ENCODE measurements around the gene SACS. TPM values are rescaled to one million over a fixed set of nuclear protein-coding genes. Genes with fewer than 3 reads are reported as not detected.

SACS gene
- total RNA-seq, 1 donor from 2014 or later, result 87.9 TPM

- peak overlapping the region; percentile 17 for H3K4me3 Mint-ChIP-seq (ENCODE audit: unreplicated experiment)
- no peaks in the 10 kb centered on the region for H3K36me3 Mint-ChIP-seq (ENCODE audit: low read depth)
- no peak for DNase-seq (ENCODE audit: low spot score)
- no peaks in the 10 kb centered on the region for H3K9me3 Mint-ChIP-seq (ENCODE audit: low read depth)
- TF ChIP-seq CTCF (IDR thresholded peaks at IDR 0.05), result peak; percentile 55
- H3K4me1 Mint-ChIP-seq (ENCODE audit: low read depth), result peaks cover 43% of the 10 kb centered on the region
- peak overlapping the region; percentile 53 for H3K27ac Mint-ChIP-seq (ENCODE audit: unreplicated experiment)
- H3K27me3 Mint-ChIP-seq (ENCODE audit: low read depth), result no peaks in the 10 kb centered on the region
Measured at GRCh38 chr13:23467048-23467931, 33.8 kb upstream of the SACS start.

DNA sequence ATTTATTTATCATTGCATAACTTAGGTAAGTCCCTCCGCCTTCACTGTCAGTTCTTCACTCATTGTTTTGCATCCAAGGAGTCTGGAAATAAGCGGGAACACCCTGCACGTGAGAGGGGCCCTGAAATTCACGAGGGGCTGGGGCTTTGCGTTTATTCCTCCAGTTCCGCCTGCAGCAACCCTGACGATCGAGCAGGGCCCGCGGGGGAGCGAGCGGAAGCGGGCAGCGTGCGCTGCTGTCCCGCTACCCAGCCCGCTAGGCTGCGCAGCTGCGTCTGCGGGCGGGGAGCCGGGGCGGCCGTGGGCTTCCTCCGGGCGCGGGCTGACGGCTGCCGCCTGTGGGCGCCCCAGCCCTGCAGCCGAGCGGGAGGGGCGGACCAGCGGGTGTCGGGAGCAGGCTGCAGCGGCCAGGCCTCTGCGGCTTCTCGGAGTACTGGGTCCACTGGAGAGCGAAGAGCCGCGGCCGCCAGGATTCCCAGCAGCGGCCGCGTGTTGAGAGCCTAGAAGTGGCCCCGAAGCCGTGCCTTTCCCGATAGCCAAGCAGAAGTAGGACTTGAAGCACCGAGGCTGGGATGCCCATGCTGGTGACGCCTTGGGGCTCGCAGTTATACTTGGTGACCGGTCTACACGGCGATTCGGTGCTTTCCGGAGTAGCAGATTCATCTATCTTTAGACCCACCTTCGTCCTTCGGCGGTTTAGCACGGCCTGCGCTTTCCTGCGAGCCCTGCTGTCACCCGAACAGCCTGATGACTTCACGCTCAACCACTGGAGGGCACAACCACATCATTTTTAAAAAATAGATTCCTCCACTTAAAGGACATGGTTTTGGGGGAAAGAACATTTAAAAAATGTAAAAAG lies 32.9 kb upstream of the SACS start:
- no peak for DNase-seq (ENCODE audit: low spot score)
- no peaks in the 10 kb centered on the region for H3K27me3 Mint-ChIP-seq (ENCODE audit: low read depth)
- peaks cover 46% of the 10 kb centered on the region for H3K4me1 Mint-ChIP-seq (ENCODE audit: low read depth)
- TF ChIP-seq CTCF (IDR thresholded peaks at IDR 0.05), result peak; percentile 91
- H3K9me3 Mint-ChIP-seq (ENCODE audit: low read depth), result no peaks in the 10 kb centered on the region
- no peaks in the 10 kb centered on the region for H3K36me3 Mint-ChIP-seq (ENCODE audit: low read depth)
- H3K27ac Mint-ChIP-seq (ENCODE audit: unreplicated experiment), result peak overlapping the region; percentile 38
- peak overlapping the region; percentile 68 for H3K4me3 Mint-ChIP-seq (ENCODE audit: unreplicated experiment)

DNA sequence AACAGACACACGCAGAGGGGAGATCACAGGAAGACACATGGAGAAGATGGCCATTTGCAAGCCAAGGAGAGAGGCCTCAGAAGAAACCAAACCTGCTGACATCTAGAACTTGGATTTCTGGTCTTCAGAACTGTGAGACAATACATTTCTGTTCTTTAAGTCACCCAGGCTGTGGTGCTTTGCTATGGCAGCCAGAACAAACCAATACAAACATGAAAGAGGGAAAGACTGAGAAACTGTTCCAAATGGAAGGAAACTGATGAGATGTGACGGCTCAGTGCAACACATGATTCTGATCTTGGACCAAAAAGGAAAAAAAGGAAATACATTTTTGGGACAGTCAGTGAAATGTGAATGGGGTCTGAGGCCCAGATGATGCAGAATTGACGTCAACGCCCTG lies 30.2 kb upstream of the SACS start:
- no peaks in the 10 kb centered on the region for H3K9me3 Mint-ChIP-seq (ENCODE audit: low read depth)
- DNase-seq (ENCODE audit: low spot score), result no peak

GRCh38 chr13:23462815-23463559 lies 29.5 kb upstream of the SACS start:
- Mint-ChIP-seq H3K4me3 (ENCODE audit: unreplicated experiment) (no peak overlapping the region), H3K36me3 (ENCODE audit: low read depth) (no peaks in the 10 kb centered on the region), H3K9me3 (ENCODE audit: low read depth) (no peaks in the 10 kb centered on the region), H3K27me3 (ENCODE audit: low read depth) (no peaks in the 10 kb centered on the region), H3K27ac (ENCODE audit: unreplicated experiment) (peak overlapping the region; percentile 67), H3K4me1 (ENCODE audit: low read depth) (peaks cover 30% of the 10 kb centered on the region)
- no peak for DNase-seq (ENCODE audit: low spot score)
- no peak for TF ChIP-seq CTCF (IDR thresholded peaks at IDR 0.05)

More for the DNA sequence above, 30.2 kb upstream of the SACS start:
- H3K4me1 Mint-ChIP-seq (ENCODE audit: low read depth), result peaks cover 30% of the 10 kb centered on the region
- no peaks in the 10 kb centered on the region for H3K36me3 Mint-ChIP-seq (ENCODE audit: low read depth)
- TF ChIP-seq CTCF (IDR thresholded peaks at IDR 0.05), result no peak
- no peak overlapping the region for H3K4me3 Mint-ChIP-seq (ENCODE audit: unreplicated experiment)
- H3K27ac Mint-ChIP-seq (ENCODE audit: unreplicated experiment), result peak overlapping the region; percentile 67
- no peaks in the 10 kb centered on the region for H3K27me3 Mint-ChIP-seq (ENCODE audit: low read depth)

DNA sequence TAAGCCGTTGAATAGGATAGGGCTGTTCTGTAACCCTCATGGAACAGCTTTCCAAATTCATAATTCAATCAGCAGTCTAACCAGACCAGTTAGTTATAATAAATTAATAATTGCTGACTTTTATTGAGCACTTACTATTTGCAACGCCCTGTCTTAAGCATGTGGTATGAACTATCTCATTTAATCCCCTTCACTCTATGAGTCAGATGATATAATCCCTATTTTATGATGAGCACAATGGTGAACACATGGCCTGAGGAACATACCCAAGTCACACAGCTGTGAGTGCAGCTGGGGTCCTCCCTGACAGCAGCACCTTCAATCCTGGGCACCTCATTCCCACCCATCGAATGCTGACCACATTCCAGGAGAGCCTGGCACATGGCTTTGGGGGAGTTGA lies 28.0 kb upstream of the SACS start:
- Mint-ChIP-seq H3K36me3 (ENCODE audit: low read depth) (no peaks in the 10 kb centered on the region), H3K27ac (ENCODE audit: unreplicated experiment) (no peak overlapping the region), H3K4me3 (ENCODE audit: unreplicated experiment) (no peak overlapping the region), H3K9me3 (ENCODE audit: low read depth) (no peaks in the 10 kb centered on the region), H3K4me1 (ENCODE audit: low read depth) (peaks cover 22% of the 10 kb centered on the region), H3K27me3 (ENCODE audit: low read depth) (no peaks in the 10 kb centered on the region)
- TF ChIP-seq CTCF (IDR thresholded peaks at IDR 0.05), result no peak
- no peak for DNase-seq (ENCODE audit: low spot score)

Measured in chondrocyte (in vitro differentiated cells).